ENCODE measurements around the gene ARAP2. TPM values are rescaled to one million over a fixed set of nuclear protein-coding genes. Genes with fewer than 3 reads are reported as not detected.

The ARAP2 gene
- total and polyA plus RNA-seq, 9 of the 15 experiments (the other 6 are each of a cell fraction or from before 2014, with no cell fraction given), result 0.03 to 0.35 (median 0.11) TPM; not detected in 4

DNA sequence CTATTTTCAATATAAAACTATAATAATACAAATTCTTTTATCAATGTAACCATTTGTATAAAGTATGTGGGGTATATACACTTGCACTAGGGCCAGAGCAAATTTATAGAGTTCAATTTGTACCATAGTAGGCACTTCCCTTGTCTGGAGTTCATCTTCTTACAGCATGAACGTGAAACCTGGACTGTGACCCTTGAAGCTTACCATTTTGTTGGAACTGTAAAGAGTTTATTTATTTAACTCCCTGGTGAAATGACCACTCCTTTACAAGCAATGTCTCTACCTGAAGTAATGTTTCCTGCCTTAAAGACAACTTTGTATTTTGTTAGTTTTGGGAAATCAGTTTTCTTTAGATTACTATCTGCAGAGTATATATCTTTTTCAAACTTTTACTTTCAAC lies 188.2 kb downstream of the ARAP2 start:
- H3K9me3 ChIP-seq (replicated peaks; ENCODE audit: control insufficient read depth, insufficient read depth, low read depth, low read length), result no peaks in the 10 kb centered on the region
- no peak overlapping the region for H3K4me2 ChIP-seq (ENCODE audit: insufficient read depth, low read length)
- H4K20me1 ChIP-seq (replicated peaks; ENCODE audit: control insufficient read depth, insufficient read depth, low read length), result no peaks in the 10 kb centered on the region
- H3K36me3 ChIP-seq (ENCODE audit: control insufficient read depth, insufficient read depth, low read length), result no peaks in the 10 kb centered on the region
- no peaks in the 10 kb centered on the region for H3K27me3 ChIP-seq (ENCODE audit: control insufficient read depth in 2 of 2, insufficient read depth in 2 of 2, low read length in 2 of 2)
- H3K9me1 ChIP-seq (ENCODE audit: control insufficient read depth, insufficient read depth, low read length), result no peaks in the 10 kb centered on the region
- FAIRE-seq (no peak), ATAC-seq (no peak), DNase-seq (ENCODE audit: extremely low read depth in 1 of 4, low spot score in 3 of 4) (no peak)
- H3K4me3 ChIP-seq, result no peak overlapping the region
- TF ChIP-seq, protein P1, sequence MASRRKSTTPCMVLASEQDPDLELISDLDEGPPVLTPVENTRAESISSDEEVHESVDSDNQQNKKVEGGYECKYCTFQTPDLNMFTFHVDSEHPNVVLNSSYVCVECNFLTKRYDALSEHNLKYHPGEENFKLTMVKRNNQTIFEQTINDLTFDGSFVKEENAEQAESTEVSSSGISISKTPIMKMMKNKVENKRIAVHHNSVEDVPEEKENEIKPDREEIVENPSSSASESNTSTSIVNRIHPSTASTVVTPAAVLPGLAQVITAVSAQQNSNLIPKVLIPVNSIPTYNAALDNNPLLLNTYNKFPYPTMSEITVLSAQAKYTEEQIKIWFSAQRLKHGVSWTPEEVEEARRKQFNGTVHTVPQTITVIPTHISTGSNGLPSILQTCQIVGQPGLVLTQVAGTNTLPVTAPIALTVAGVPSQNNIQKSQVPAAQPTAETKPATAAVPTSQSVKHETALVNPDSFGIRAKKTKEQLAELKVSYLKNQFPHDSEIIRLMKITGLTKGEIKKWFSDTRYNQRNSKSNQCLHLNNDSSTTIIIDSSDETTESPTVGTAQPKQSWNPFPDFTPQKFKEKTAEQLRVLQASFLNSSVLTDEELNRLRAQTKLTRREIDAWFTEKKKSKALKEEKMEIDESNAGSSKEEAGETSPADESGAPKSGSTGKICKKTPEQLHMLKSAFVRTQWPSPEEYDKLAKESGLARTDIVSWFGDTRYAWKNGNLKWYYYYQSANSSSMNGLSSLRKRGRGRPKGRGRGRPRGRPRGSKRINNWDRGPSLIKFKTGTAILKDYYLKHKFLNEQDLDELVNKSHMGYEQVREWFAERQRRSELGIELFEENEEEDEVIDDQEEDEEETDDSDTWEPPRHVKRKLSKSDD (conservative IDR thresholded peaks at IDR 0.05; ENCODE audit: low read length), result no peak
- TF ChIP-seq TFAM (CRISPR knock-in tag; conservative IDR thresholded peaks at IDR 0.05), result no peak
- TF ChIP-seq GTF2A2 (tag; IDR thresholded peaks at IDR 0.05), result no peak
- TF ChIP-seq ZNF445 (CRISPR knock-in tag; IDR thresholded peaks at IDR 0.05; ENCODE audit: low read depth), result no peak
- TF ChIP-seq HDAC6 (IDR thresholded peaks at IDR 0.05; ENCODE audit: low read depth, low read length), result no peak
- intact Hi-C loops (cut with micrococcal nuclease), result no loop called here
- ChIA-PET POLR2A (no interaction called here), CTCF (ENCODE audit: low intra/inter-chr PET ratio) (no interaction called here)
- in situ Hi-C loops (cut with MboI), result no loop called here
- H3K4me1 ChIP-seq (replicated peaks in 1 of 2; ENCODE audit: control insufficient read depth in 2 of 2, insufficient read depth in 2 of 2, low read length in 2 of 2), result no peaks in the 10 kb centered on the region
- no peak overlapping the region for H2AFZ ChIP-seq (ENCODE audit: low read depth, low read length)
- no peaks in the 10 kb centered on the region for H3K79me2 ChIP-seq (ENCODE audit: control insufficient read depth, insufficient read depth, low read length)
- no peak overlapping the region for H3K9ac ChIP-seq (ENCODE audit: insufficient read depth in 1 of 2, low read depth in 2 of 2, low read length in 2 of 2)
- no peak overlapping the region for H3K27ac ChIP-seq (ENCODE audit: extremely low read depth, low read depth, low read length)
- no TSS peak for BruUV-seq (replicated peaks)
- 0% methylated on average over 1 of the region's 1 CpG for WGBS (ENCODE audit: insufficient coverage, low coverage, missing lambda C conversion rate)
